ENCODE data around the gene ACOT9.
"Not testable (repeated sequence)": the region's sequence is repeated elsewhere in the genome, so short reads cannot be mapped to it uniquely, and the experiment has no call there.

GRCh38 chrX:23676486-23676885, 66.6 kb downstream of the ACOT9 start:
- not testable (repeated sequence) for TF ChIP-seq EZH2phosphoT487 (conservative IDR thresholded peaks at IDR 0.05; ENCODE audit: low read length); CTCF (IDR thresholded peaks at IDR 0.05; ENCODE audit: insufficient read depth, low read length, poor library complexity, severe bottlenecking)
